ENCODE data around the gene GAB3. TPM values are rescaled to one million over a fixed set of nuclear protein-coding genes. Genes with fewer than 3 reads are reported as not detected.
"Not testable (repeated sequence)": the region's sequence is repeated elsewhere in the genome, so short reads cannot be mapped to it uniquely, and the experiment has no call there.

The GAB3 gene
- total RNA-seq, 1 experiment from 2014 or later, result 0.69 TPM

- no TSS peak for BruUV-seq (replicated peaks)
- H3K9me3 ChIP-seq (ENCODE audit: control insufficient read depth in 1 of 2, insufficient read depth in 1 of 2, low read depth in 1 of 2, low read length in 2 of 2), result no peaks in the 10 kb centered on the region
- TF ChIP-seq SIN3A (IDR thresholded peaks at IDR 0.05; ENCODE audit: low read depth) (no peak), ZFX (IDR thresholded peaks at IDR 0.05) (no peak), ZNF274 (IDR thresholded peaks at IDR 0.05; ENCODE audit: low read depth, low read length) (no peak), RAD21 (IDR thresholded peaks at IDR 0.05; ENCODE audit: low read depth) (no peak), CBX3 (IDR thresholded peaks at IDR 0.05; ENCODE audit: low read depth) (no peak), TCF7L2 (IDR thresholded peaks at IDR 0.05; ENCODE audit: borderline replicate concordance, extremely low read depth, insufficient read depth, insufficient read length) (no peak), SRF (IDR thresholded peaks at IDR 0.05; ENCODE audit: low read depth) (no peak), EZH2 (IDR thresholded peaks at IDR 0.05) (no peak)
- TF ChIP-seq, protein P1, sequence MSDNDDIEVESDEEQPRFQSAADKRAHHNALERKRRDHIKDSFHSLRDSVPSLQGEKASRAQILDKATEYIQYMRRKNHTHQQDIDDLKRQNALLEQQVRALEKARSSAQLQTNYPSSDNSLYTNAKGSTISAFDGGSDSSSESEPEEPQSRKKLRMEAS (IDR thresholded peaks at IDR 0.05), result no peak
- TF ChIP-seq, protein P2, sequence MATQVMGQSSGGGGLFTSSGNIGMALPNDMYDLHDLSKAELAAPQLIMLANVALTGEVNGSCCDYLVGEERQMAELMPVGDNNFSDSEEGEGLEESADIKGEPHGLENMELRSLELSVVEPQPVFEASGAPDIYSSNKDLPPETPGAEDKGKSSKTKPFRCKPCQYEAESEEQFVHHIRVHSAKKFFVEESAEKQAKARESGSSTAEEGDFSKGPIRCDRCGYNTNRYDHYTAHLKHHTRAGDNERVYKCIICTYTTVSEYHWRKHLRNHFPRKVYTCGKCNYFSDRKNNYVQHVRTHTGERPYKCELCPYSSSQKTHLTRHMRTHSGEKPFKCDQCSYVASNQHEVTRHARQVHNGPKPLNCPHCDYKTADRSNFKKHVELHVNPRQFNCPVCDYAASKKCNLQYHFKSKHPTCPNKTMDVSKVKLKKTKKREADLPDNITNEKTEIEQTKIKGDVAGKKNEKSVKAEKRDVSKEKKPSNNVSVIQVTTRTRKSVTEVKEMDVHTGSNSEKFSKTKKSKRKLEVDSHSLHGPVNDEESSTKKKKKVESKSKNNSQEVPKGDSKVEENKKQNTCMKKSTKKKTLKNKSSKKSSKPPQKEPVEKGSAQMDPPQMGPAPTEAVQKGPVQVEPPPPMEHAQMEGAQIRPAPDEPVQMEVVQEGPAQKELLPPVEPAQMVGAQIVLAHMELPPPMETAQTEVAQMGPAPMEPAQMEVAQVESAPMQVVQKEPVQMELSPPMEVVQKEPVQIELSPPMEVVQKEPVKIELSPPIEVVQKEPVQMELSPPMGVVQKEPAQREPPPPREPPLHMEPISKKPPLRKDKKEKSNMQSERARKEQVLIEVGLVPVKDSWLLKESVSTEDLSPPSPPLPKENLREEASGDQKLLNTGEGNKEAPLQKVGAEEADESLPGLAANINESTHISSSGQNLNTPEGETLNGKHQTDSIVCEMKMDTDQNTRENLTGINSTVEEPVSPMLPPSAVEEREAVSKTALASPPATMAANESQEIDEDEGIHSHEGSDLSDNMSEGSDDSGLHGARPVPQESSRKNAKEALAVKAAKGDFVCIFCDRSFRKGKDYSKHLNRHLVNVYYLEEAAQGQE (IDR thresholded peaks at IDR 0.05; ENCODE audit: low read depth), result no peak
- ATAC-seq (no peak), DNase-seq (ENCODE audit: low read depth, low spot score) (no peak)
- no peak overlapping the region for H2AFZ ChIP-seq (ENCODE audit: low read depth, low read length, poor library complexity, severe bottlenecking)
- no peaks in the 10 kb centered on the region for H3K4me1 ChIP-seq (ENCODE audit: control insufficient read depth in 1 of 2, insufficient read depth in 2 of 2, low read length in 2 of 2)
- no peaks in the 10 kb centered on the region for H3K36me3 ChIP-seq (ENCODE audit: control insufficient read depth in 1 of 2, insufficient read depth in 2 of 2, low read length in 2 of 2)
- no peaks in the 10 kb centered on the region for H3K79me2 ChIP-seq (ENCODE audit: insufficient read depth, low read length)
- no peak overlapping the region for H3K27ac ChIP-seq (ENCODE audit: low read depth, low read length)
- H4K20me1 ChIP-seq (ENCODE audit: insufficient read depth), result no peaks in the 10 kb centered on the region
- ChIA-PET CTCF (no interaction called here), RAD21 (ENCODE audit: low non-redundant PET in 1 of 2, low total read pairs in 2 of 2, uncharacterized antibody in 2 of 2, unreplicated experiment in 2 of 2) (no interaction called here), POLR2A (no interaction called here)
- H3K27me3 ChIP-seq (ENCODE audit: insufficient read depth, low read length), result no peaks in the 10 kb centered on the region
- intact Hi-C loops (cut with micrococcal nuclease), result no loop called here
- no peak overlapping the region for H3K4me3 ChIP-seq (replicated peaks in 1 of 2; ENCODE audit: low read depth in 1 of 2, low read length in 2 of 2)
- no peak overlapping the region for H3K9ac ChIP-seq (ENCODE audit: low read length)
- no peak overlapping the region for H3K4me2 ChIP-seq (ENCODE audit: low read length)
- no peaks in the 10 kb centered on the region for H3K9me2 ChIP-seq (ENCODE audit: insufficient read depth)
Observed at GRCh38 chrX:154693394-154693793, 57.5 kb downstream of the GAB3 start.

- ATAC-seq; RAD21 ChIA-PET (ENCODE audit: low non-redundant PET in 1 of 2, low total read pairs in 2 of 2, uncharacterized antibody in 2 of 2, unreplicated experiment in 2 of 2); H3K4me2 ChIP-seq (ENCODE audit: low read length); H3K27ac ChIP-seq (ENCODE audit: low read depth, low read length); H3K9ac ChIP-seq (ENCODE audit: low read length); H3K4me3 ChIP-seq (replicated peaks in 1 of 2; ENCODE audit: low read depth in 1 of 2, low read length in 2 of 2); H3K36me3 ChIP-seq (ENCODE audit: control insufficient read depth in 1 of 2, insufficient read depth in 2 of 2, low read length in 2 of 2); intact Hi-C loops (cut with micrococcal nuclease); H3K27me3 ChIP-seq (ENCODE audit: insufficient read depth, low read length); DNase-seq (ENCODE audit: low read depth, low spot score); H2AFZ ChIP-seq (ENCODE audit: low read depth, low read length, poor library complexity, severe bottlenecking); CTCF ChIA-PET; BruUV-seq (replicated peaks); H3K4me1 ChIP-seq (ENCODE audit: control insufficient read depth in 1 of 2, insufficient read depth in 2 of 2, low read length in 2 of 2); POLR2A ChIA-PET; H3K9me3 ChIP-seq (ENCODE audit: control insufficient read depth in 1 of 2, insufficient read depth in 1 of 2, low read depth in 1 of 2, low read length in 2 of 2); H3K9me2 ChIP-seq (ENCODE audit: insufficient read depth); H4K20me1 ChIP-seq (ENCODE audit: insufficient read depth); H3K79me2 ChIP-seq (ENCODE audit: insufficient read depth, low read length): not testable (repeated sequence)
Observed at GRCh38 chrX:154690438-154690837, 60.4 kb downstream of the GAB3 start.

DNA sequence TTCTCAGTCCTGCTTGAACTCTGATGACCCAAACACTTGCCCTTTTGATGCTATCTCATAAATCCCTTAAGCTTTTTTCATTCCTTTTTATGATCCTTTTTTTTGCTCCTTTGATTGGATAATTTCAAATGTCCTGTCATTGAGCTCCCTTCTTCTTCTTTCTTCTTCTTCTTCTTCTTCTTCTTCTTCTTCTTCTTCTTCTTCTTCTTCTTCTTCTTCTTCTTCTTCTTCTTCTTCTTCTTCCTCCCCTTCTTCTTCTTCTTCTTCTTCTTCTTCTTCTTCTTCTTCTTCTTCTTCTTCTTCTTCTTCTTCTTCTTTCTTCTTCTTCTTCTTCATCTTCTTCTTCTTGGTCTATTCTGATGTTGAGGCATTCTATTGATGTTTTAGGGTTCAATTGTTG is 78.8 kb downstream of the GAB3 start:
- H4K20me1 ChIP-seq (ENCODE audit: insufficient read depth); H3K4me1 ChIP-seq (ENCODE audit: control insufficient read depth in 1 of 2, insufficient read depth in 2 of 2, low read length in 2 of 2); RAD21 ChIA-PET (ENCODE audit: low non-redundant PET in 1 of 2, low total read pairs in 2 of 2, uncharacterized antibody in 2 of 2, unreplicated experiment in 2 of 2); H3K27ac ChIP-seq (ENCODE audit: low read depth, low read length); H3K9me3 ChIP-seq (ENCODE audit: control insufficient read depth in 1 of 2, insufficient read depth in 1 of 2, low read depth in 1 of 2, low read length in 2 of 2); H3K9ac ChIP-seq (ENCODE audit: low read length); DNase-seq (ENCODE audit: low read depth, low spot score); H3K36me3 ChIP-seq (ENCODE audit: control insufficient read depth in 1 of 2, insufficient read depth in 2 of 2, low read length in 2 of 2); ATAC-seq; H3K79me2 ChIP-seq (ENCODE audit: insufficient read depth, low read length); H3K4me3 ChIP-seq (replicated peaks in 1 of 2; ENCODE audit: low read depth in 1 of 2, low read length in 2 of 2); H3K4me2 ChIP-seq (ENCODE audit: low read length); intact Hi-C loops (cut with micrococcal nuclease); H3K9me2 ChIP-seq (ENCODE audit: insufficient read depth); CTCF ChIA-PET; POLR2A ChIA-PET; H2AFZ ChIP-seq (ENCODE audit: low read depth, low read length, poor library complexity, severe bottlenecking); BruUV-seq (replicated peaks); H3K27me3 ChIP-seq (ENCODE audit: insufficient read depth, low read length): not testable (repeated sequence)

Data from HCT116 (cell line).